HG02870 (cell line): ENCODE results near the gene SEC61G.

Experiments used
- ATAC-seq: cut with Tn5 transposase; IDR thresholded peaks from one replicate; pipeline ENCODE4 v1.9.1; 2021; ENCODE audit warnings: mild to moderate bottlenecking, moderate library complexity; ENCODE audit not compliant: unreplicated experiment

Gene SEC61G

GRCh38 chr7:54758702-54759592, at the start of gene SEC61G:
TSS of gene SEC61G (minus strand) at chr7:54759211. CDS start at chr7:54757588, 1,623 bp downstream.
- ATAC-seq, result peak; percentile 96

GRCh38 chr7:54802841-54803240, 43.8 kb upstream of the SEC61G start:
- ATAC-seq, result peak; percentile 76

- ATAC-seq, result no peak
These were observed 43.1 kb upstream of the SEC61G start for GRCh38 chr7:54802114-54802513.

GRCh38 chr7:54799792-54800191, 40.8 kb upstream of the SEC61G start:
- no peak for ATAC-seq

GRCh38 chr7:54798530-54798929, 39.5 kb upstream of the SEC61G start:
- ATAC-seq, result no peak

- ATAC-seq, result no peak
These were observed 37.8 kb upstream of the SEC61G start for GRCh38 chr7:54796853-54797252.

- no peak for ATAC-seq
These were observed 37.1 kb upstream of the SEC61G start for GRCh38 chr7:54796150-54796549.

- no peak for ATAC-seq
These were observed 33.4 kb upstream of the SEC61G start for GRCh38 chr7:54792383-54792782.

GRCh38 chr7:54788664-54789063, 29.7 kb upstream of the SEC61G start:
- peak; percentile 81 for ATAC-seq

GRCh38 chr7:54785261-54785660, 26.2 kb upstream of the SEC61G start:
- ATAC-seq, result no peak

- ATAC-seq, result peak; percentile 43
These were observed 24.9 kb upstream of the SEC61G start for GRCh38 chr7:54783952-54784351.

GRCh38 chr7:54782829-54783228, 23.8 kb upstream of the SEC61G start:
- no peak for ATAC-seq

- no peak for ATAC-seq
These were observed 23.3 kb upstream of the SEC61G start for GRCh38 chr7:54782314-54782713.

- no peak for ATAC-seq
These were observed 22.3 kb upstream of the SEC61G start for GRCh38 chr7:54781134-54781920.

- no peak for ATAC-seq
These were observed 21.5 kb upstream of the SEC61G start for GRCh38 chr7:54780490-54780889.

- ATAC-seq, result no peak
These were observed 19.9 kb upstream of the SEC61G start for GRCh38 chr7:54778696-54779540.

GRCh38 chr7:54778166-54778565, 19.2 kb upstream of the SEC61G start:
- no peak for ATAC-seq

- no peak for ATAC-seq
These were observed 16.1 kb upstream of the SEC61G start for GRCh38 chr7:54774785-54775740.

GRCh38 chr7:54773472-54774399, 14.7 kb upstream of the SEC61G start:
- ATAC-seq, result peak; percentile 89
